ENCODE data around the gene NAV2. TPM values are rescaled to one million over a fixed set of nuclear protein-coding genes. Genes with fewer than 3 reads are reported as not detected.

The NAV2 gene
- total and polyA plus RNA-seq, 2 experiments from 2014 or later, result 26.0 to 45.0 TPM

- Histone ChIP-seq H3K36me3 (ENCODE audit: insufficient read depth) (no peaks in the 10 kb centered on the region), H3K4me3 (no peak overlapping the region), H3K4me1 (ENCODE audit: insufficient read depth) (peaks cover 71% of the 10 kb centered on the region), H3K27me3 (ENCODE audit: insufficient read depth) (no peaks in the 10 kb centered on the region), H3K4me2 (no peak overlapping the region), H2AFZ (no peak overlapping the region), H3F3A (replicated peaks; ENCODE audit: low read depth) (peaks cover 9% of the 10 kb centered on the region), H3K27ac (ENCODE audit: low read depth) (no peak overlapping the region), H3K79me2 (replicated peaks; ENCODE audit: insufficient read depth) (peaks cover 28% of the 10 kb centered on the region), H4K20me1 (replicated peaks; ENCODE audit: insufficient read depth) (0 out of 2 replicates have a peak, but pooled peaks cover 5% of the 10 kb centered on the region), H3K9me2 (ENCODE audit: insufficient read depth) (peaks cover 8% of the 10 kb centered on the region; the same call in 1 of the 2 replicates)
- DNase-seq (ENCODE audit: low spot score), result no peak
- no peak overlapping the region for H3K27ac Mint-ChIP-seq
- ATAC-seq, result no peak
- no peak for TF ChIP-seq ZNF114 (CRISPR knock-in tag; IDR thresholded peaks at IDR 0.05)
- no peak for TF ChIP-seq REST (IDR thresholded peaks at IDR 0.05; ENCODE audit: unreplicated experiment)
- no peak for TF ChIP-seq EZH2phosphoT487 (IDR thresholded peaks at IDR 0.05; ENCODE audit: unreplicated experiment)
- no peak for TF ChIP-seq EZH2 (IDR thresholded peaks at IDR 0.05; ENCODE audit: low read depth, unreplicated experiment)
- no peak for TF ChIP-seq POLR2AphosphoS5 (IDR thresholded peaks at IDR 0.05; ENCODE audit: low read depth)
- TF ChIP-seq NANOG (IDR thresholded peaks at IDR 0.05; ENCODE audit: borderline replicate concordance), result no peak
- TF ChIP-seq STAT1 (IDR thresholded peaks at IDR 0.05; ENCODE audit: unreplicated experiment), result no peak
- no peak for TF ChIP-seq ZNF331 (CRISPR knock-in tag; IDR thresholded peaks at IDR 0.05; ENCODE audit: low read depth)
- TF ChIP-seq JUNB (IDR thresholded peaks at IDR 0.05; ENCODE audit: unreplicated experiment), result no peak
- TF ChIP-seq ZNF462 (CRISPR knock-in tag; IDR thresholded peaks at IDR 0.05), result no peak
- TF ChIP-seq CTCF (conservative IDR thresholded peaks at IDR 0.05; ENCODE audit: low read depth in 2 of 2), result no peak
- no peak for TF ChIP-seq ETS1 (IDR thresholded peaks at IDR 0.05)
- no peak for TF ChIP-seq CREB1 (CRISPR knock-in tag; IDR thresholded peaks at IDR 0.05; ENCODE audit: low read depth)
- peaks cover 7% of the 10 kb centered on the region for H3K27me3 Mint-ChIP-seq (ENCODE audit: insufficient read depth, low read depth, poor library complexity)
- H3K4me3 Mint-ChIP-seq, result no peak overlapping the region
- no peaks in the 10 kb centered on the region for H3K9me3 Mint-ChIP-seq
- H3K36me3 Mint-ChIP-seq (ENCODE audit: low read depth), result peaks cover 25% of the 10 kb centered on the region
- H3K4me1 Mint-ChIP-seq, result peaks cover 88% of the 10 kb centered on the region
Measured at GRCh38 chr11:19869466-19869865, 156.8 kb downstream of the NAV2 start.

All from GM23338 (cell line).